HepG2 (cell line): ENCODE measurements around the gene ITGA7.

Experiments
- EZH2 ChIP-seq: conservative IDR thresholded peaks from 2 replicates; pipeline ENCODE4 v1.6.1; 2012; ENCODE audit warnings: mild to moderate bottlenecking, low read depth, low read length, moderate library complexity
- FOSL1 ChIP-seq: sonication (generic); formaldehyde crosslinking; IDR thresholded peaks from 2 replicates; pipeline ENCODE4 v1.9.0; 2021; ENCODE audit warnings: missing genetic modification reagents, borderline replicate concordance
- FOXA1 ChIP-seq, 2 experiments: fragments of 450-650 bp in 1 of 2; sonication (generic) in 1 of 2; formaldehyde crosslinking in 1 of 2; IDR thresholded peaks; 2 replicates each; pipeline versions ENCODE4 v1.4.0 to v1.6.1; 2016 to 2020; ENCODE audit warnings: missing genetic modification reagents in 1 of 2
- GATA4 ChIP-seq: sonication (generic); IDR thresholded peaks from 2 replicates; pipeline ENCODE4 v1.6.1; 2016; ENCODE audit warnings: antibody characterized with exemption, low read depth, borderline replicate concordance
- HNRNPL ChIP-seq: fragments of 200-400 bp; formaldehyde crosslinking; IDR thresholded peaks from 2 replicates; pipeline ENCODE4 v1.6.1; 2017; ENCODE audit warnings: mild to moderate bottlenecking, low read depth, low read length
- IKZF1 ChIP-seq: fragments of 450-650 bp; IDR thresholded peaks from 2 replicates; pipeline ENCODE4 v1.7.1; 2016
- MYC ChIP-seq: sonication (generic); formaldehyde crosslinking; IDR thresholded peaks from 2 replicates; pipeline ENCODE4 v1.9.0; 2021; ENCODE audit warnings: missing genetic modification reagents, borderline replicate concordance
- SOX5 ChIP-seq: IDR thresholded peaks from 2 replicates; pipeline ENCODE4 v1.6.1; 2016; ENCODE audit warnings: borderline replicate concordance
- SRF ChIP-seq: IDR thresholded peaks from 2 replicates; pipeline ENCODE4 v1.6.1; 2011; ENCODE audit warnings: mild to moderate bottlenecking, low read depth, low read length, moderate library complexity
- SUZ12 ChIP-seq: fragments of 150-350 bp; IDR thresholded peaks from 2 replicates; pipeline ENCODE4 v1.6.1; 2014; ENCODE audit warnings: low read depth, low read length
- ZNF280D ChIP-seq: sonication (generic); formaldehyde crosslinking; IDR thresholded peaks from 2 replicates; pipeline ENCODE4 v1.5.1; 2020; ENCODE audit warnings: mild to moderate bottlenecking, missing genetic modification reagents
- ZNF724P ChIP-seq: sonication (generic); formaldehyde crosslinking; IDR thresholded peaks from 2 replicates; pipeline ENCODE4 v1.8.0; 2022; ENCODE audit warnings: missing genetic modification reagents, borderline replicate concordance
- TF ChIP-seq, protein P1 (sequence below): sonication (generic); formaldehyde crosslinking; IDR thresholded peaks from 2 replicates; pipeline ENCODE4 v1.4.0; 2020; ENCODE audit warnings: missing genetic modification reagents

DNA sequence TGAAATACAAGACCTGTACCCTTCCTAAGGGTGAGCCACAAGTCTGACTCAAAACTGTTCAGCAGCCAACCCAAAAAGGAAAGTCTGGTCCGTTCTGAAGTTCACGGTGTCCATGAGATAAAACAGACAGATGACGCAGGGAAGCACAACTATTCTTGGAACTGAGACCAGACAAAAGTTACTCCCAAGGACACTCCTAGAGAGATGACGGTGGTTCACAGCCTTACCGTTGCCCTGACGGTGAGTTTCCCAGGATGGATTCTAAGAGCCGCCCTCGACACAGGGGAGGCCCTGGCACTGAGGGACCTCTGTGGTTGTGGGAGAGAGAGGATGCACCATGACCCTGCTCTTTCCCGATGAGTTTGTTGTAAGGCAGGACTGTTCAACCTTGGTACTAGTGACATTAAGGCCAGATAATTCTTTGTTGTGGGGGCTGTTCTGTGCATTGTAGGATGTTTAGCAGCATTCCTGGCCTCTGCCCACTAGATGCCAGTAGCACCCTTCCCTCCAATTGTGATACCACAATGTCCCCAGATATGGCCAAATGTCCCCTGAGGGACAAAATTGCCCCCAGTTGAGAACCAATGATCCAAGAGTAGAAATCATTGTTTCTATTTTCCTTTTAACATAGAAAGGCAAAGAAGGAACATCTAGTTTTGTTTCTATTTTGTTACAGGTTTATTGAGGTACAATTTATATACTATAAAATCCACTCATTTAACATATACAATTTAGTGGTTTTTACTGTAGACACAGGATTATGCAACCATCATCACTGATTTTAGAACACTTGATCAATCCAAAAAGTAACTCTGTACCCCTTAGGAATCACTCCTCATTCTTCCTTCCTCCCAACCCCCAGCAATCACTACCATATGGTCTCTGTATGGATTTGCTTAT lies 48.0 kb downstream of the ITGA7 start:
- TF ChIP-seq ZNF280D (CRISPR knock-in tag) (no peak), SRF (no peak), EZH2 (no peak), ZNF724P (no peak), HNRNPL (no peak), GATA4 (no peak), MYC (CRISPR knock-in tag) (no peak), IKZF1 (no peak), SOX5 (CRISPR knock-in tag) (no peak), FOXA1 (IDR thresholded peaks at IDR 0.05) (no peak), FOXA1 (CRISPR knock-in tag; IDR thresholded peaks at IDR 0.05) (no peak), FOSL1 (no peak), SUZ12 (no peak)
- TF ChIP-seq, protein P1, sequence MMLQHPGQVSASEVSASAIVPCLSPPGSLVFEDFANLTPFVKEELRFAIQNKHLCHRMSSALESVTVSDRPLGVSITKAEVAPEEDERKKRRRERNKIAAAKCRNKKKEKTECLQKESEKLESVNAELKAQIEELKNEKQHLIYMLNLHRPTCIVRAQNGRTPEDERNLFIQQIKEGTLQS (CRISPR knock-in tag), result no peak
